ENCODE measurements around the gene PHC2.

GRCh38 chr1:33342041-33342723 is 88.7 kb downstream of the PHC2 start:
- TF ChIP-seq CTCF (IDR thresholded peaks at IDR 0.05; ENCODE audit: poor library complexity) (no peak), EZH2 (IDR thresholded peaks at IDR 0.05; ENCODE audit: borderline replicate concordance) (no peak)
